HL-60/S4 (cell line): ENCODE data around the gene TERB1.

Experiments
- in situ Hi-C: fragments of 300-500 bp; cut with MboI; formaldehyde crosslinking; loops from 2 replicates; pipeline ENCODE4 v1.14.3; 2022; ENCODE audit warnings: low sequenced_read_pairs

TERB1 gene, protein sequence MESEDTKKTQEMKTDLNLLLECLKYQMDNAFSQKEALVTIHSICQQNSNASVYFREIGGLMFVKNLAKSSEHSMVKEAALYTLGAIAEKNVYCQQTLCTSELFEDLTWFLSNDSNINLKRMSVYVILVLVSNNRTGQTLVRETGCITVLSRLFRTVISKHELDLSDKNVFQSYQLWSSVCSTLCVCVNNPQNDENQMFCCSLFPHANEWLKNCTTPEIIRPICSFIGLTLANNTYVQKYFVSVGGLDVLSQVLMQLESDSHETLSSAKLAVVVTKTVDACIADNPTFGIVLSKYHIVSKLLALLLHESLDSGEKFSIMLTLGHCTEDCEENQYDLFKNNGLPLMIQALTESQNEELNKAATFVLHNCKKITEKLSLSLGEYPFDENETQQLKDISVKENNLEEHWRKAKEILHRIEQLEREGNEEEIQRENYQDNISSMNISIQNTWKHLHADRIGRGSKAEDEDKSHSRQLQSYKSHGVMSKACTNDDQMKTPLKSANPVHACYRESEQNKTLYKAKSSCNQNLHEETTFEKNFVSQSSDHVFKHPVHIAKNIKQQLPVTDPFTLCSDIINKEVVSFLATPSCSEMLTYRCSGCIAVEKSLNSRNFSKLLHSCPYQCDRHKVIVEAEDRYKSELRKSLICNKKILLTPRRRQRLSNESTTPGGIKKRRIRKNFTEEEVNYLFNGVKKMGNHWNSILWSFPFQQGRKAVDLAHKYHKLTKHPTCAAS

DNA sequence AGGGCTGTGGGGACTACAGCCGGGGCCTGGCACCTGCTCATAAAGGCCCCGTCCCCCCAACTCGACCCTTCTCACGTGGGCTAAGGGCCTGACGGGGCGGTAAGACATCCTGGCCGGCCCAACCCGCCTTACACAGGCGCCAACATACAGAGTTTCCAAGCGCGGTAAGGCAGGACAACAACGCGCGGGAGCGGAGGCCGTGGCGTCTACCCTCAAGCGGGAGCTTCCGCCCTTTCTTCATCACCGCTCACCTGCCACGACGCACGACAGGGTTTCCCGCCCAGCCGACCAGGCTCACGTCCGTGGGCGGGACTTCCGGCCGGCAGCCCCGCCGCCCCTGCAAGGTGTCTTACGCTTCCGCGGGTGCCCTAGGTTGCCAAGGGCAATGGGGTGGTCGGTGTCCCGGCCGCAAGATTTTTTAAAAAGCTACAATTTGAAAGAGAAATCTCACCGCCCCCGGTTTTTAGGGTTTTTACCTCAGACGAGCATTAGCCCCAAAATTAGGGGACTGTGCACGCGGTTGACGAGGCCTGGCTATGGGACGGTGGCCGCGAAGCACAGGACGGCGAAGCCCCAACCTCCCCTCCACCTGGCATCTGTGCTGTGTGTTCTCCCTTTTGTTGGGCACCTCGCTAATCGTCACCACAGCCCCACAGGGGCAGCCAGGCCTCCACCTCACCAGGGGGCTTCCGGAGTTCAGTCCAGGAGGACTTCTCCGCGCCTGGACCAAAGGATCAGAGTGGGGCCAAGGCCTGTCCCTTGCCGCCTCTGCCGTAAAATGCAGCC lies at the start of gene TERB1:
TERB1 (minus strand) TSS at position 265 of the 786 bp plus-strand sequence. CDS start 4,786 bp downstream, outside the sequence.
- in situ Hi-C loops = no loop called here

DNA sequence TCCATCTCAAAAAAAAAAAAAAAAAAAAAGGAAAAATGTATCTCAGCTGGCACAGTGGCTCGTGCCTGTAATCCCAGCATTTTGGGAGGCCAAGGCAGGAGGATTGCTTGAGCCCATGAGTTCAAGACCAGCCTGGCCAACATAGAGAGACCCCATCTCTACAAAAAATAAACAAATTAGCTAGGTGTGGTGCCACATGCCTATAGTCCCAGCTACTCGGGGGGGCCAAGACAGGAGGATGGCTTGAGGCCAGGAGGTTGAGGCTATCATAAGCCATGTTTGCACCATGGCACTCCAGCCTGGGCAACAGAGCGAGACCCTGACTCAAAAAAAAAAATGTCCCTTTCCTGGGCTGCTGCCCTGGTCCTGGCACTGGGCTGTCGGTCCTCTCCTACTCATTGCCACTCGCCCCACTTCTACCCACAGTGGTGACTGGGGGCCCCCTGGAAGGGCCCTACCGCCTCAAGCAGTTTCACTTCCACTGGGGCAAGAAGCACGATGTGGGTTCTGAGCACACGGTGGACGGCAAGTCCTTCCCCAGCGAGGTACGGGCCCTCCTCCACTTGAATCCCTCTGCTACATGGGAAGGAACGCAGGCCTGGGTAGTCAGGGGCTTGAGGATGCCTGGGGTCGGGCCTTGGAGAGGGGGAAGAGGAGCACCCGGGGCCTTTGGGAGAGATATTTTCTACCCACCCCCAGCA lies 48.9 kb upstream of the TERB1 start:
- in situ Hi-C loops = loop anchor here (25.0 kb wide), 1 partner anchor 438 kb away; no protein-coding TSS in a partner anchor

DNA sequence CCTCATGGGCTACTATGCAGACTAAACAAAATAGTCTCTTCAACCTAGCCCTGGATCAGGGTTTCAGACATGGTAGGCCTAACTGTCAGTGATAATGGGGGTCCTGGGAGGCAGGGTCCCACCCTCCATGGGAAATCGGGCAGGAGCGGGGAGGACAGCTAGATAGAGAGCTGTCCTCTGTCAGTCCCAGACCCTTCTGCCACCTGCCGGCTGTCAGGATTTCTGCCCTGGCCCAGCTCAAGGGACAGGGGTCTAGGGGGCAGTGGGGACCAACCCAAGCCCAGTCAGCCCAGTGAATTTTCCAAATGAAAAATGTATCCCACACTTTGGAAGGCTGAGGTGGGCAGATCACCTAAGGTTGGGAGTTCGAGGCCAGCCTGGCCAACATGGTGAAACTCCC lies 48.2 kb upstream of the TERB1 start:
- in situ Hi-C loops = no loop called here

DNA sequence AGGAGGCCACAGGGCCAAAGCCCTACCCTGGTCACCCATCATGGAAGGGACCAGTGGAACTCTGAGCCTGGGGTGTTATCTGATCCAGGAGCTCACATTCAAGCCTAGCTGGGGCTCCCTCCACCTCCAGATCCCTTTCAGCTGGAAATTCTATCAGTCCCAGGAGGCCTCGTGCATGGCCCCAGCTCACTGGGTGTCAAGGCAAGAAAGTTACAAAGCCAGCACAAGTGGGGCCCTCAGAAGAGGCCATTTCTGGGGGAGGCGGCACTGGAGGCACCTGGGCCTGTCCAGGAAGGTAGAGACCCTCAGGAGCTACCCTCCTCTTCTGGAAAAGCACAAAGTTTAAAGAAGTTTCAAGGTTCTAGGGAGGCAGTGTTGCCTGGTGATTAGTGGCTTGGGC lies 47.6 kb upstream of the TERB1 start:
- in situ Hi-C loops = no loop called here

DNA sequence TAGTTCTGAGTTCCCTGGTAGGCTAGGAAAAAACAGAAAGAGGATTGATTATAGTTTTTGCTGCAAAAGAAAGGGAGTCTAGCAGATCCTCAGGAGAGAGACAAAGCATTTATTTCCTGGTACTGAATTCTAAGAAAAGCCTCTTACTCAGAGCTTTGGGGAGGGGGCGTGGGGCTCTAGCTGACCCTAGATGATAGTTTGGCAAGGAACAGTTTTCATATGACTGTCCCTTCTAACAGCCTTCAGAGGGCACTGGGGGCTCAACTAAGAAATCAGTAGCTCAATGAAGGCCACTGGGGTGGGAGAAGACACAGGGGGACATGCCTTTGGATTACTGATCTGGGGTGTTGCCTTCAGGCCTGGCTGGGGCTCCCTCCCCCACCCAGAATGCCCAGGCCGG lies 46.8 kb upstream of the TERB1 start:
- in situ Hi-C loops = no loop called here

DNA sequence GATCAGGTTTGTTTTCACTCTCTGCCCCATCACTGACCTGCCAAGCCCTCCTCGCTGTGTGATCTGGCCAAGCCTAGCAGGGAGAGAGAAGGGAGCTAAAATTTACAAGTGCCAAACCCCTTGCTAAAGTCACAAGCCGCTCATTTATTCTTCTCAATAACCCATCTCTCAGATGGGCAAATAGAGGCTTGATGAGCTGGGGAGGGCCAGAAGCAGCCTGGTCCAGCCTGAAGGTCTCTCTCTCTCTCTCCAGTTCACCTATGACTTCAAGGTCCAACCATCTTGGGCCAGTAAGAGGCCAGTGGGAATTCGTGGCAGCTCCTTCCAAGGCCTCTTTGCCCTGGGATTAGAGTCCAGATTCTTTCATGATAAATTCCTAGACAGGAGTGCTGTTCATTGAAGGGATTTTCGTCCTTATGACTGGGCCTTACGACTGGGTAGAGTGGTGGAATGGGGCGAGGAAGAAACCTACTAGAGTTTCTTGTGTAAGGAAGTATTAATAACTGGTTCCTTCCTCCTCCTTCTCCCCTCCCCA lies 46.2 kb upstream of the TERB1 start:
- in situ Hi-C loops = no loop called here

DNA sequence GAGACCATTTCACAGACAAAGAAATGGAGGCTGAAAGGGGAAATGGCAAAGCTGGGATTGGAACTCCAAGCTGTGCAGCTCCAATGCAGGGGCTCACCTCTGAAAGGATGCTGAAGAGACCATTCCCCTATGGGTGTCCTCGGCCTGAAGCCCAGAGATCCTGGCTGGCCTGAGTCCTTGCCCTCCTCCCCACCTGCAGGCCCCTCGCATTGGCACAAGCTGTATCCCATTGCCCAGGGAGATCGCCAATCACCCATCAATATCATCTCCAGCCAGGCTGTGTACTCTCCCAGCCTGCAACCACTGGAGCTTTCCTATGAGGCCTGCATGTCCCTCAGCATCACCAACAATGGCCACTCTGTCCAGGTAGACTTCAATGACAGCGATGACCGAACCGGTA lies 45.4 kb upstream of the TERB1 start:
- in situ Hi-C loops = no loop called here

DNA sequence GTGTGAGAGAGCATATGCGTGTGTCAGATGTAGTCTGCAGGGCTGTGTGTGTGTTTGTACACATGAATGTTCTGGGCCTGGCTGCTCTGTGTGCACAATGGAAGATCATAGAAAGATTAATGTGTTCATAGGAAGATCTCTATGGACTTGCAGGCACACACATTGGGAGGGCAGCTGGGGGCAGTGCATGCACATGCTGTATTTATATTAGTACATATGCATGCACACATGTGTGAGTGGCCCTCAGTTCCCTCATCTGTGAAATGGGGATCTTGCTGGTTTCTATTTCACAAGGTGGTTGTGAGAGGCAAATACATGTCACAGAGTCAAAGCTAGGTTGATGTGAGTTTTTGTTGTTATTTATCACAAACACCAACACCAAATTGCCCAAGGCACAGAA lies 44.9 kb upstream of the TERB1 start:
- in situ Hi-C loops = no loop called here

DNA sequence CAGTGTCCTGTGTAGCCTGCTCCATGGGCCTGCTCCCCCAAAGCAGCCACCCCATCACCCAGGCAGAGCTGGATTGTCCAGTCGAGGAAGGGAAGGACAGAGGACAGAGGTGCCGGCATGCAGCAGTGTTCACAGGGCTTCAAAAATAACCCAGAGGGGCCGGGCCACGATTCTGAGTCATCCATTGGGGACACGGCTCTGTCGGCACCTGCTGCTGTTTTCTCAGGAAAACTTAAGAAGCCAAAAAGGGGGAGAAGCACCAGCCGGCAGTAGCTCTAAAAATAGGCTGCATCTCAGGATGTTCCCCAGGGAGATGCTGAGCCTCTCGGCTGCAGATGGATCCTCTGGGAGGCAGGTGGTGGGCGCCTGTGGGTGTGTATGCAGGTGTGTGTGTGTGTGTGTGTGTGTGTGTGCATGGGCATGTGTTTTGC lies 44.4 kb upstream of the TERB1 start:
- in situ Hi-C loops = no loop called here

DNA sequence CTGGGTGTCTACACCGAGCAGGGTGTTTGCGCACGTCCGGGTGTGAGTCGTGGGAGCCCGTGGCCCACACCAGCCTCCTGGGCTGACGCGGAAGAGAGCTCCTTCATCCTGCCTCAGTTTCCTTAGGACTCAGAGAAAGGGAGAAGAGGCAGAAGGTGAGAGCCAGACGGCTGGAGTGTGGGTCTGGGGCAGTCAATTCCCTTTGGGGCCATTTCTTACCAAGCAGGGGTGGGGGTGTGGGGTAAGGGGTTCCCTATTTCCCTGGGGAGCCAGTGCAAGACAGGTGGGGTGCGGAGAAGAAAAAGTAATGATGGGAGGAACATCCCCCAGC lies 43.7 kb upstream of the TERB1 start:
- in situ Hi-C loops = no loop called here

DNA sequence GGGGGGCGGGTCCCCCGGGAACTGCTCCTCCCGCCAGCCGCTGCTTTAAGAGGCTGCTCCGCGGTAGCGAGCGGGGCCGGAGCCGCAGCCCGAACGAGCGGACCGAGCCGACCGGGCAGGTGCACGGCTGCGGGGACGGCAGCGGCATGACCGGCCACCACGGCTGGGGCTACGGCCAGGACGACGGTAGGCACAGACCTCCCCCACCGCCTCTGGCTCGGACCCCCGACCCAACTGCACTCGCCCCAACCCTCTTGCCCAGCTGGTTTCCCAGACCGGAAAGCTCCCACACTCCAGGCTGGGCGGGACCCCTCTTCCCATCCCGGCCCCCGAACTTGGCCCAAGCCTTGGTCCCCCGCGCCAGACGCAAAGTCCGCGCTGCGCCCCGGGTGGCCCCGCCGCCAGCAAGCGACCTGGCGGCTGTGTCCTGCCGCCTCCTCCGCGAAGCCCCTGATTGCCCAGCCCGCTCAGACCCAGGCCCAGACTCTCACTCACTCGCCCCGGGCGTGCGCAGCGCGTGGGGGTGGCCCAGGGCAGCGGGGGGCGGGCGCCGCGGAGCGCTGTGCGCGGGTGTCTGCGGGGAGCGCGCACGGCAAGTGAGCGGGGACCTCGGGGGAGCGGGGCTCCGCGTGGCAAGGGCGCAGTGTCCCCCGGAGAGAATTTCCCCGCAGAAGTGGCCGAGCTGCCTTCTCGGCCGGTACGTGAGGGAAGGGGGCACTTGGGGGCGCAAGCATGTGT lies 43.1 kb upstream of the TERB1 start, which contains the start of gene CA7:
CA7 (plus strand) TSS at position 73 of the 738 bp plus-strand sequence; CDS start at position 147, 74 bp downstream.
- in situ Hi-C loops = no loop called here

DNA sequence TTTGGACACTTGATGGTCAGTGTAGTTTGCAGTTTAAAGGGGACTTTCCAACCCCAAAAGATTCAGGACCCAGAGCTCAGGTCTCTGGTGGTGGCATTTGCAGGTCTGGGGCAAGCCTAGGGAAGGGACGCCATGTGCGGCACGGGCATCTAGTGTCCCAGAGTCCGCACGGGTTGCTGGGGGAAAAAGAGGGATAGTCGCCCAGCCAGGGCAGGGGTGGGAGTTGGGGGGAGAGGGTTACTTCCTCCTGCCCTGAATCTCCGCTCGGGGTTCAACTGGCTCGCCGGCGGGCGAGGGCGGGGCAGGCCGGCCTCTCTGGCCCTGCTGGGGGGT lies 42.6 kb upstream of the TERB1 start:
- in situ Hi-C loops = no loop called here

DNA sequence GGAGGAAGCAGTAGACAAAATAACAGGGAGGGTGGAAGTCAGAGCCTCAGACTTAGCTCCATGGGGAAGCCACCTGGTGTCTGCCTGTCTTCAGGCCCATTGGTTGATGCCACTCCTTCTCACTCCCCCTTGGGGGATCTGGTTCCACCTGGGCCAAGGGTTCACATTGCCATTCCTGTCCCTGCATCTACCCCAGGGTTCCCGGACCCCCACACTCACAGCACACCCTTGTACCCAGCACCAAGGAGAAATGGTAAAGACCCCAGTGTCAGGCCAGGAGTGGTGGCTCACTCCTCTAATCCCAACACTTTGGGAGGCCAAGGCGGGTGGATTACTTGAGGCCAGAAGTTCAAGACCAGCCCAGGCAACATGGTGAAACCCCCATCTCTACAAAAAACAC lies 41.8 kb upstream of the TERB1 start:
- in situ Hi-C loops = no loop called here

DNA sequence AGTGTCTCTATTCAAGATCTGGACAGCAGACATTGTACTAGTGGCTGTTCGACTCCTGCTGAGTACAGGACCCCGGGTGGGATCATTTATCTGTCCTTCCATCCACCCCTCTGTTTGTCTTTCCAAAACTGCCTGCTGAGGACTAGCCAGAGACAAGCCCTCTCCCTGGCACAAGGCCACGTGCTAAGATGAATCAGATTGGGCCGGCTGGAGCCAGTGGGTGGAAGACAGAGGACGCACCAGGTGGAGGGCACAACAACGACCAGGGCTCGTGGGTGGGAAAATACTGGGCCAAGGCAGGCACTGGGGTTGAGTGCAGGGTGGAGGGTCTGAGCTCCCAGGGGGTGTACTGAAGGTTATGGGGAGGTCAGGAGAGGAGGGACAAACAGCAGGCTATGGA lies 41.4 kb upstream of the TERB1 start:
- in situ Hi-C loops = no loop called here

DNA sequence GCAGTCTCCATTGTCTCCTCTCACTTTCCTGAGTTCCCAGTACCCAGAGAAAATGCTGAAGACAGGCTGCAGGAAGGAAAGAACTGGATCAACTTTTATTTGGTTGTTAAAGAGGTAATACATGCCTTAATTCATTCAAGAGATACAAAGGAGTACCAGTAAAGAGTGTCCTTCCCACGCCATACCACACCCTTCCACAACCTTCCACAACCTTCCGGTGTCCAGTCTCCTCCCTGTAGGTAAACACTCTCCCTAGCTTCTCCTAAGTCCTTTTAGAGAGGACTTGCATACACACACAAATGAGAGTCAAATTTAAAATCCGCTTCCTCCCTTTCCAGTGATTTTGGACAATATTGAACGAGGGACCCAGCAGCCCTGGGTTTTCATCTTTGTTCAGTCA lies 40.0 kb upstream of the TERB1 start:
- in situ Hi-C loops = no loop called here

DNA sequence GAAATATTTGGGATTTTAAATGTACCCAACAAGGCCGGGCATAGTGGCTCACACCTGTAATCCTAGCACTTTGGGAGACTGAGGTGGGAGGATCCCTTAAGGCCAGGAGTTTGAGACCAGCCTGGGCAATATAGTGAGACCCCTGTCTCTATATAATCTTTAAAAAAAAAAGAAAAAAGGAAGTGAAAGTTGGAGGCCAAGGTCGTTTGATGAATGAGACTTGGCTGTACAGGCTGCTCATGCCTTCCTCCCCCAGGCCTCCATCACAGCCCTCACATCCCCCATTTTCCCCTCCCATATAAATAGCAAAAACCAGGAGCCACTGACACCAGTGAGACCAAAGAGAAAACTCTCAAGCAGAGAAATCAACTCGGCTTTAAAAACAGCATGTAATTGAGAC lies 39.5 kb upstream of the TERB1 start:
- in situ Hi-C loops = no loop called here

DNA sequence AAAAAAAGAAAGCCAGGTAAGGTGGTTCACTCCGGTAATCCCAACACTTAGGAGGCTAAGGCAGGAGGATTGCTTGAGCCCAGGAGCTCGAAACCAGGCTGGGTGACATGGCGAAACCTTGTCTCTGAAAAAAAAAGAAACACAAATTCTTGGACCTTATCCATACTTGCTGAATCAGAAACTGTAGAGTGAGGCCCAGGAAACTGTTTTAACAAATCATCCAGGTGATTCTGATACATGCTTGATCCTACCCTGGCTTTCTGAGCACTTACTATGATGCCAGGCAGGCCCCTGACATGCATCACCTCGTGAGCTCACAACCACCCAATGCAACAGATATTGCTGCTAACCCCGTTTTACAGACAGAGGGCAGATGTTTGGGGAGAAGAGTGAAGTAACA lies 33.4 kb upstream of the TERB1 start:
- in situ Hi-C loops = no loop called here

DNA sequence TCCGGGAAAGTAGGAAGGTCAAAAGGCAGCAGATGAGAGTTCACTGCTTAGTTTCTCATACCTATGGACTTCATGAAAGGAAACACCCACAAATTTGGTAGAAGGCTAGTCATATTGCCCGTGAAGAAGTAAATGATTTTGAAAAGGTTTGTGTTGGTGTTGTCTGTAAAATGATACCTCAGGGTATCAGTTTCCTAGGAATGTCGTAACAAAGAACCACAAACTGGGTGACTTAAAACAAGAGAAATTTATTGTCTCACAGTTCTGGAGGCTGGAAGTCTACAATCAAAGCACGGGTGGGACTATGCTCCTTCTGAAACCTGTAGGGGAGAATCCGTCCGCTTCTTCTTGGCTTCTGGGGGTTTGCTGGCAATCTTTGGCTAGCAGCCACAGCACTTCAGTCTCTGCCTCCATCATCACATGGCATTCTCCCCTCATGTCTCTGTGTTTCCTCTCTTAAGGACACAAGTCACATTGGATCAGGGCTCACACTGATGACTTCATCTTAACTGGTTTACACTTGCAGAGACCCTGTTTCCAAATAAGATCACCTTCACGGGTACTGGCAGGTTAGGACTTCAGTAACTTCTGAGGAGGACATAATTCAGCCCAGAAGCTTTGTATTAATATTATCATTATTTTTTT lies 31.4 kb upstream of the TERB1 start:
- in situ Hi-C loops = no loop called here

DNA sequence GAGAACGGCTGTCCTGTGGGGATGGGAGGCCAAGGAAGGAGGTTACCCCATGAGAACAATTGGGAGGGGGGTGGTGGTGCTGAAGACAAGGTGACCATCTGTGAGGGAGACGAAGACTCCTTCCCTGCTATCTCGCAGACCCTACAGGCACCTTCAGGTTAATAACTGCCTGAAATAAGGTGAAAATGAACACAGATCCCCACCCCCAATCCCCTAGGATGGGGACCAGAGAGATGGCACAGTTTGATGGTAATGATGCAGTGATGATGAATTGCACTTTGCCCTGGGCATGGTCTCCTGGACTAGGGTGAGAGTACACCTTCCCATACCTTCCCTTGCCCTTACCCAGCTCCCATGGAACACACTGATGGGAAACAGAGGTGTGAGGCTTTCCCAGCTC lies 30.8 kb upstream of the TERB1 start:
- in situ Hi-C loops = no loop called here
